HG02981 (cell line): Measurements from ENCODE around the gene CDCA3.

ENCODE experiments used
- ATAC-seq: cut with Tn5 transposase; IDR thresholded peaks from one replicate; pipeline ENCODE4 v1.9.1; 2021; ENCODE audit warnings: mild to moderate bottlenecking, moderate library complexity; ENCODE audit not compliant: unreplicated experiment

The CDCA3 gene

DNA sequence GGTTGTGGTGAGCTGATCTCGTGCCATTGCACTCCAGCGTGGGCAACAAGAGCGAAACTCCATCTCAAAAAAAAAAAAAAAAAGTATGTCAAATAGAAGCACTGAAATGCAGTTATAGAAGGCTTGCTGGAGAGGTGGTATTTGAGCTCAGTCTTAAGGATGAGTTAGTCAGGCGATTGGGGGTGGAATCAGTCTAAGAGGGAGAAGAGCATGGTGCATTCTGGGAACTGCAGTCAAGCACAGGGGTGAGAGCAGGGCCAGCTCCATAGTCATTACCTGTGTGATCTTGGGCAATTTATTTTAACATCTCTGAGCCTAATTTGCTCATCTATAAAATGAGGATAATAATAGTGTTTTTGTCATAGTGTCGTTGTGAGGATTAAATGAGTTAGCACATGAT is 16.2 kb downstream of the CDCA3 start:
- ATAC-seq: no peak

DNA sequence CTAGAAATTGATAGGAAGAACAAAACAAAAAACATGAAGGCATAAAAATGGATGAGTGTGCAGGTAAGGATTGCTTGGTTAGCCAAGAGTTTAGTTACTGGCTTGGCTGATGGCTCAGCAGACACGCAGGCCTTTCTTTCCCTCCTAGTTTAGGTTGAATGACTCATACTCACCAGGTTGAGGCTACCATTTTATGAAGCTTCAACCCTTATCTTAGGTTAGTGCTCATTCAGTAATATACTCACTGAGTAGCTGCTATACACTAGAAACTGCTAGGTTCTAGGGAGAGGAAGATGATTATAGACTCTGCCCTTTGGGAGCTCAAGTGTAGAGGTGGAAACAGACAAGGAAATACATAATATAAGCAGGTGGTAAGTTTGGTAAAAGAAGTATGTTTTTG is 16.8 kb downstream of the CDCA3 start:
- no peak for ATAC-seq

DNA sequence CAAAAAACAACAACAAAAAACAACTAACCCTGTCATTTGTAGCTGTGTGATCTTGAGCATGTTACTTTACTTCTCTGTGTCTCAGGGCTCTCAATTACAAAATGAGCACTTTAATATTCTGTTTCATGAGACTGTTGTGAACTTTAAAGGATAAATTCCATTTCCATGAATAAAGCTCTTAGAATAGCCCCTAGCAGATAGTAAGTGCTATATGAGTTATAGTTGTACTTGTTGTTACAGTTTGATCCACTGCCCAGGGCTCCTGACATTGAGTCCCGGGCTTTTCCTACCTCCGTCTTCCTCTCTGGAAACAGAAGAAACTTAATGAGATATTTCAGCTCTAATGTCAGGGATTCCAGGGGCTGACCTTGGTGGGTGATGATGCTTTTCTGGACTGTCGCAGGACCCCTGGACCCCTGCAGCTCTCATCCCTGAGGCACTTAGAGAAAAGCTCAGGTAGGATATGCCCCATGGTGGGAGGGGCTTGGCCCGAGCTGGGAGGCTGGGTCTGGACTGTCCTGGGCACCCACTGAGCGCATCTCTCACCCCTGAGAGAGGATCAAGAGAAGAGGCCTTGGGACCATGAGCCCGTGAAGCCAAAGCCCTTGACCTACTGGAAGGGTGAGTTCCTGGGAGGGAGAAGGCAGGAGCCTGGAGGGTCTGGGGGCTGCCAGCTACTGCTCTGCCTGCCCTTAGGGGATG is 17.7 kb downstream of the CDCA3 start:
- ATAC-seq: no peak

DNA sequence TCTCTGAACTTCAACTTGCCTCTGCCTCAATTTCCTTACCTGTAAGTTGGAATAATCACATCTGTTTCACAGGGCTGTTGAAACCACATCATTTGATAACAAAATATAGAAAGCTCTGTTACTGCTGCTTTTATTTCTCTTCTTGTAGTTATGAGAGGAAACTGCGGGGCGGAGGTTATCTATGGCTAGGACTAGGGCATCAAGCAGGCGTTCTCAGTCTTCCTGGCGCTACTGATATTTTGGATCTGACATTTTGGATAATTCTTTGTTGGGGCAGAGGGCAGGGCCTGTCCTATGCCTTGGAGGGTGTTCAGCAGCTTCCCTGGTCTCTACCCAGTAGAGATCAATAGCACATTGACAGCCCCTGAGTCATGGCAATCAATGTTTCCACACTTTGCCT is 19.0 kb downstream of the CDCA3 start:
- no peak for ATAC-seq

DNA sequence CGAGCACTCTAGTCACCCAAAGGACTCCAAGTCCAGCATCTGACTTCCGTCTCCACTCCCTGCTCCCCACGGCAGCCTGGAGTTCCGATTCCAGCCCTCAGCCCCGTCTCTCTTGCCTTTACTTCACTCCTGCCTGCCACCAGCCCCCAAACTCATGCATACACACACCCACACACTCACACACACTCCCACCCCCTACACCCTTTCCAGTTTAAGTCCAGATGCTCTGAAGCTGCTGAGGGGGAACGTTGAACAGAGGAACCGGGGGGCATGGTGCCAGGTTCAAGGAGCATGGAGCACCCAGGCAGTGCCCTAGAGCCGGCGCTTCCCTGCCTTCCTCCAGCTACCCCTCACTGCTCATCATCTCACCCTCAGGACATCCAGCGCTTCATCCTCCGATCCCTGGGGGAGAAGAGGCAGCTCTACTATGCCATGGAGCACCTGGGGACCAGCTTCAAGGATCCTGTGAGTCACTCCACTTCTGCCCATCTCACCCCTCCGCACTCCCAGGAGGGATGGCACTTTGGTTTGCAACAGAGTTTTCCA is 19.6 kb downstream of the CDCA3 start:
- ATAC-seq: no peak

DNA sequence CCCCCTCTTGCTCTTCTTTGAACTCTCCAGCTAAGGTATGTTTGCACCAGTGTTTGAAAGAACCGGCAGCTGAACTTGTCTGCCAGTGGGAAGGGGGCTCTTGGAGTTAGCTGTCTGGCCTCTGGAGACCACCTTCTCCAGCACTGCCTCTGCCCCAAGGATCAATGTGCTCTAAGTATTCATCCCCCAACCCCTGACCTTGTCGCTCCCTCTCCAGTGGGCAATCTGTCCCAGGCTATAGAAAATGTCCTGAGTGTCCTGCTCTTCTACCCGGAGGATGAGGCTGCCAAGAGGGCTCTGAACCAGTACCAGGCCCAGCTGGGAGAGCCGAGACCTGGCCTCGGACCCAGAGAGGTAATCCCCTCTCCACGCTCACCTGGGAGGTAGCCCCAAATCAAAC is 20.1 kb downstream of the CDCA3 start:
- ATAC-seq: no peak

DNA sequence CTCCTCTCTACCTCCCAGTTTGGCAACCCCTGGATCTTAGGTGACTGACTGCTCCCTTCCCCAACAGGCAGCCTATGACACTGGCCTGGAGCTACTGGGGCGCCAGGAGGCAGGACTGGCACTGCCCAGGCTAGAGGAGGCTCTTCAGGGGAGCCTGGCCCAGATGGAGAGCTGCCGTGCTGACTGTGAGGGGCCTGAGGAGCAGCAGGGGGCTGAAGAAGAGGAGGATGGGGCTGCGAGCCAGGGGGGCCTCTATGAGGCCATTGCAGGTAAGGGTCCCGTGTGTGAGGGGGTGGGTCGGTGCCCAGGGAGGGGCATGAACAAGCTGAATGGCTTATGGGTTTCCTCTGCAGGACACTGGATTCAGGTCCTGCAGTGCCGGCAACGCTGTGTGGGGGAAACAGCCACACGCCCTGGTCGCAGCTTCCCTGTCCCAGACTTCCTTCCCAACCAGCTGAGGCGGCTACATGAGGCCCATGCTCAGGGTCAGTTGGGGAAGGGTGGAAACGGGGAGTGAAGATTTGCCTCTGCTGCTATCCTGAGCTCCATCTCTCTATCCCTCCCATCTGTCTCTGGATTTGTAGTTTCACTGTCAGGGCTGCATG is 20.7 kb downstream of the CDCA3 start:
- no peak for ATAC-seq

DNA sequence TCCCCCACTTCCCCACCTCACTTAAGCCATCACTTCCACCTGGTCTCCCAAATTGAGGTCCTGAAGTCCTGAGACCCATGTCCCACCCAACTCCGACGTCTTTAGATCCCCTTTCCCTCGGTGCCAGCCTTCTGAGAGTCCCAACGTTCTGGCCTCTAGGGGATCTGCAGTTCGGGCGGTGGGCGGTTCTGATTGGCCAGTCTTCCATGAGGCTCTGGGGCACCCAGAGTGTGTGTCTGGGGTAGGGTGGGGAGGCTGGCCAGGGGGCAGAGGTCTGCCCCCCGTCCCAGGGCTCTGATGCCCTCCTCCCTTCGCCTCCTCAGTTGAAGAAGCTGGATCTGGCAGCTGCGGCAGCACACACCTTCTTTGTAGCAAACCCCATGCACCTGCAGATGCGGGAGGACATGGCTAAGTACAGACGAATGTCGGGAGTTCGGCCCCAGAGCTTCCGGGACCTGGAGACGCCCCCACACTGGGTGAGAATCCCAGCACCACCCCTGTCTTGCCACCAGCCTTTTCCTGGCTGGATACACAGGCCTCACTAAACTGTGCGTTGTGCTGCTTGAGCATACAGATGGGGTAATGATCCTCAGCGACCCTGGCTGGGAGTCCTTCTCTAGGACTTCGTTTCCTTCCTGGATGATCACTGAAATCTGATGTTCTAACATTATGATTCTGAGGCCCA is 21.4 kb downstream of the CDCA3 start:
- no peak for ATAC-seq

DNA sequence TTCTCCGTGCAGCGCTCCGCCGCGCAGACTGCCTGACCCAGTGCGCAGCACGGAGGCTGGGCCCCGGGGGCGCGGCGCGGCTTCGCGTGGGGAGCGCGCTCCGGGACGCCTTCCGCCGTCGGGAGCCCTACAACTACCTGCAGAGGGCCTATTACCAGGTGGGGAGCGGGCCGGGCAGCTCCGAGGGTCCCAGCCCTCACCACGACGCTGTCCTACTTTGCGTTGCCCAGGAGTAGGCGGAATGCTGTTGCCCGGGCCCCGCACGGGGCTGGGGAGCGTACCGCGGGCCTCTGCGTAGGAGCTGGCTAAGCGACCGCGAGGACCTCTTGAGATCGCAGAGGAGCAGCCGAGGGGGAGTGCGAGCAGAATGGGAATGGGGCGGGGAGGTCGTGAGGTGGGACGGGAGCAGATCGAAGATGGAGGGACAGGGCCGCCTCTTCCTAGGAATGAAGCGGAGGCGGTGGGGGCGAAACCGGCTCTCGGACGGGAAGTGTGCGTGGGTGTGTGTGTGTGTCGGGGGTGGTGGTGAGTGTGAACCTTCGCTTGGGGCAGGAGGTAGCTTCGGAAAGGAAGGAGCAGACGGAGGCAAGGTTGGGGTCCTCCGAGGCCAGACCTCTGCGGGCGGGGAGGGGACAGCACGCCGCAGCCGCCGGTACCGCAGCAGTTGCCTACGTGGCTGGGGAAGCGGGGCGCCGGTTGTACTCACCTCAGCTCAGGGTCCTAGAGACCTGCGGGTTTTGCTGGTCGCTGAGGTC is 22.1 kb downstream of the CDCA3 start:
- ATAC-seq: no peak

DNA sequence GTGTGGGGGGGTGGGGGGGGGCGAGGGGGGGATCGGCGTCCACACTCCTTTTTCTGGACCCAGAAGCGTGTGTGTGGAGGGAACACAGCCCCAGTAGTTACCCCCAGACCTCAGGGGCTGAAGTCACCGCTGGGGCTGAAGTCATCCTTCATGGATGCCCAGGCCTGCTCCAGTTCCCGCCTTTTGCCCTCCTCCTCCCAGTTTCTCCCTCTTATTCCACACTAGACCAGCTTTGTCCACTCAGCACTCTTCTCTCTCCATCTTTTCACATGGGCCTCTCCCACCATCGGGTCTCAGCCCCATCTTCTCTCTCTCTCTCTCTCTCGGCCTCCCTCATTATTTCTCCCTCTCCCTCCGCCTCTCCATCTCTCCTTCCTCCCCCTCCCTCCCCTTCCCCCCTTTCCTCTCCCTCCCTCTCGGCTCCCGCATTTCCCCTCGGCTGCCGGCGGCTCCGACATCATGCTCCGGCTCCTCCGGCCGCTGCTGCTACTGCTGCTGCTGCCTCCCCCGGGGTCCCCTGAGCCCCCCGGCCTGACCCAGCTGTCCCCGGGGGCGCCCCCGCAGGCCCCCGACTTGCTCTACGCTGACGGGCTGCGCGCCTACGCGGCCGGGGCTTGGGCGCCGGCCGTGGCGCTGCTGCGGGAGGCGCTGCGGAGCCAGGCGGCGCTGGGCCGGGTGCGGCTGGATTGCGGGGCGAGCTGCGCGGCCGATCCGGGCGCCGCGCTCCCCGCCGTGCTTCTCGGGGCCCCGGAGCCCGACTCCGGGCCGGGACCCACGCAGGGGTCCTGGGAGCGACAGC is 22.9 kb downstream of the CDCA3 start, which contains the start of gene P3H3:
TSS of gene P3H3 (plus strand) at position 426 of the 799 bp plus-strand sequence. CDS start at position 460, 34 bp downstream.
- no peak for ATAC-seq

DNA sequence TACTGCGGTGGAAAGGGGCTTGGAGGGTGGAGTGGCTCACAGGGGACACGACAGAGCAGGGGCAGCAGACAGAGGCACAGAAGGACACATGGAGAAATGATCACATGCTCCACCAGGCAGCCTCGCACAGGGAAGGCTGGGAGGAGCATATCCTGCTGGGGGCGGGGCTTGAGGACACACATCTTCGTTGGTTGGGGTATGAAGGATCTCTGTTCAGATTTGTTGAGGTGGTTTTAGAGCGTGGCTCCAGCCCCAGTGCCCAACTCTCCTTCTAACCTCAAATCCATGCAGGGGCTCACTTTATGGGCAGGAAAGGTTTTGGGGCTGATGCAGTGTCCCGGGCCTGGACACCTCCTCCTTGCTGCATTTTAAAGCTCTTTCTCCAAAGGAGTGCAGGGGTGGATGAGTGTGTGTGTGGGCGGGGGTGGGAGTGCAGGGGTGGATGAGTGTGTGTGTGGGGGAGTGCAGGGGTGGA is 23.6 kb downstream of the CDCA3 start:
- ATAC-seq: no peak

DNA sequence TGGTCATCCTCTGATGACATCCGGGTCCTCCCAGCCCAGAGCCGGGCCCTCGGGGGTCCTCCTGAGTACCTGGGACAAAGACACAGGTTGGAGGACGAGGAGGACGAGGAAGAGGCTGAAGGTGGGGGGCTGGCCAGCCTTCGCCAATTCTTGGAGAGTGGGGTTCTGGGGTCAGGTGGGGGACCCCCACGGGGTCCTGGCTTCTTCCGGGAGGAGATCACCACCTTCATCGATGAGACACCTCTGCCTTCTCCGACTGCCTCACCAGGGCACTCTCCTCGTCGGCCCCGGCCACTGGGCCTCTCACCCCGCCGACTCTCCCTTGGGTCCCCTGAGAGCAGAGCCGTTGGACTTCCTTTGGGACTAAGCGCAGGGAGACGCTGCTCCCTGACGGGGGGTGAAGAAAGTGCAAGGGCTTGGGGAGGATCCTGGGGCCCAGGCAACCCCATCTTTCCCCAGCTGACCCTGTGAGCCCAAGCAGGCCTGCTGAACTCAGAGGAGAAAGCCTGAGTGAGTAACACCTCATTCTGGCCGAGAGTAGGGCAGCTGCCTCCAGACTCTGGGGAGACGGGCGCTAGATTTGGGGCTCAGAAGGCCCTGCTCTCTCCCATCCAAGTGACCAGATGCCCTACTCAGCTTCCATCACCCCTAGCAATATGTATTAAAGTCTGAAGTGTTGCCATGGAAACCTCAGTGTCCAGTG is 24.2 kb downstream of the CDCA3 start:
- ATAC-seq: no peak

DNA sequence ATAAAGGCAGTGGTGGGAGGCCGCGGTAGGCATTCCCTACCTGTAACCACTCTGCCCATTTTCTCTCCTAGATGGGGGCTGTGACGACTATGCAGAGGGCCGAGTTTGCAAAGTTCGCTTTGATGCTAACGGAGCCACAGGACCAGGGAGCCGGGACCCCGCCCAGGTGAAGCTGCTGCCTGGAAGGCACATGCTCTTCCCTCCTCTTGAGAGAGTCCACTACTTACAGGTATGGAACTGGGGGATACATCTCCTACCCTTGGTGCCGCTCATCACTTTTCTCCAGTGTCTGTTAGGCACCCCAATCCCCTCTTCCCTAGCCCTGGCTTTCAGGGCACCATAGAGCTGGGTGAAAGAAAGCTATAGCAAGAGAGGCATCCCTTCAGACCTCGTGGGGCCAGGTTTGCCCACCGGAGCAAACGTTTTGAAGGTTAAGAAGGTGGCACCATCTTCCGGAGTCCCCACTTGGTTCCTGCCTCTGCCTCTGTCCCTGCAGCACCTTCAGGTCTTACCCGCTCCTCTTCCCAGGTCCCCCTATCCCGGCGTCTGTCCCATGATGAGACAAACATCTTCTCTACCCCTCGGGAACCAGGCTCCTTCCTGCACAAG is 24.9 kb downstream of the CDCA3 start:
- ATAC-seq: no peak

DNA sequence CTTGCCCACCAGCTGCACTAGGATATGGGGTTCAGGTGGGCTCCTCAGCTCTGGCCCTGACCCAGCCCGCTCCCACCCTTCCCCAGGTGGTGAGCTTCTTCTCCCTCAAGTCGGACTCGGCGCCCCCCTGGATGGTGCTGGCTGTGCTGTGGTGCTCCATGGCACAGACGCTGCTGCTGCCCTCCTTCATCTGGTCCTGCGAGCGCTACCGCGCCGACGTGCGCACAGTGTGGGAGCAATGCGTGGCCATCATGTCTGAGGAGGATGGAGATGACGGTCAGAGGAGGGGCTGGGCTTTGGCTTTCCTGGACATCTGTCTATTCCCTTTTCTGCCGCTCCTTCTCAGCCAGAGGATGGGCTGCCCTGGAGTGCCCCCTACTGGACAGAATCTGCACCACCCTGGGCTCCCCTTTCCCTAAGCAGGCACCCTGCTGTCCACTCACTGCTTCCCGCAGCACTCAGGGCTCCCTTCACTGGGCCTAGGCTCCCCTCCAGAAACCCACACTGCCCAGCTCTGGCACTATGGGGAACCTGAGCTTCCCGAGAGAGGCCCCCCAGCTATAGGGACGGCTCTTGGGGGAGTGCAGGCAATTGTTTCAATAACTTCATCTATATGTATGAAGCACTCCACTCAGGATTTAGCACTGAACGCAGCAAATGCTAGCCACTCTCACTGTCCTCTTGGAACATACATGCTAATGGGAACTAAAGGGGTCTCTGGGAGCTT is 25.5 kb downstream of the CDCA3 start:
- ATAC-seq: no peak

DNA sequence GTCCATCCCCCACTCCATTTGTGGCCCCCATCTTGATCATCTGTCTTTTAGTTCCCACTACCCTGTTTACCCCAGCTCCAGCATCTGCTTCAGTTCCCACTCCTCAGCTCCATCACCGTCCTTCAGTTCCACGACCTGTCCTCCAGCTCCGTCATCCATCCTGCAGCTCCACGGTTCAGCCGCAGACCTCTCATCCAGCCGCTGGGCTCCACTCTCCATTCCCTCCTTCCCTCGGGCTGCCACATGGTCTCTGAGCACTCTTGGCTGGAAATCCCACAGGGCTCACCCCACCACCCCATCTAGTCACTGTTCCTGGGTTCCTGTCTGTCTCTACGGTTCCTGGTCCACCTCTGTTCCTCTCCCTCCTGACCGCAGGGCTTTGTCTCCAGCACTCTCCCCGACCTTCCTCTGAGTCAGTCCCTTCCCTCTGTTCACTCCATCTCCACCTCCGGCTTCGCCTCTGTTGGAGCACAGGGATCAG is 26.1 kb downstream of the CDCA3 start:
- ATAC-seq: no peak

DNA sequence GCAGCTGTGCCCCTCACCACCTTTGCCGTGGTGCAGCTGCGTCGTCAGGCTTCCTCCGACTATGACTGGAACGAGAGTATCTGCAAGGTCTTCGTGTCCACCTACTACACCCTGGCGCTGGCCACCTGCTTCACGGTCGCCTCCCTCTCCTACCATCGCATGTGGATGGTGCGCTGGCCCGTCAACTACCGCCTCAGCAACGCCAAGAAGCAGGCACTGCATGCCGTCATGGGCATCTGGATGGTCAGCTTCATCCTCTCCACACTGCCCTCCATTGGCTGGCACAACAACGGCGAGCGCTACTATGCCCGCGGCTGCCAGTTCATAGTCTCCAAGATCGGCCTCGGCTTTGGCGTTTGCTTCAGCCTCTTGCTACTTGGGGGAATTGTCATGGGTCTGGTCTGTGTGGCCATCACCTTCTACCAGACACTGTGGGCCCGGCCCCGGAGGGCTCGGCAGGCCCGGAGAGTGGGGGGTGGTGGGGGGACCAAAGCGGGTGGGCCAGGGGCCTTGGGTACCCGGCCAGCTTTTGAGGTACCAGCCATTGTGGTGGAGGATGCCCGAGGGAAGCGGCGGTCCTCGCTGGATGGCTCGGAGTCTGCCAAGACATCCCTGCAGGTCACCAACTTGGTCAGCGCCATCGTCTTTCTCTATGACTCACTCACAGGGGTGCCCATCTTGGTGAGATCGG is 26.9 kb downstream of the CDCA3 start:
- no peak for ATAC-seq

DNA sequence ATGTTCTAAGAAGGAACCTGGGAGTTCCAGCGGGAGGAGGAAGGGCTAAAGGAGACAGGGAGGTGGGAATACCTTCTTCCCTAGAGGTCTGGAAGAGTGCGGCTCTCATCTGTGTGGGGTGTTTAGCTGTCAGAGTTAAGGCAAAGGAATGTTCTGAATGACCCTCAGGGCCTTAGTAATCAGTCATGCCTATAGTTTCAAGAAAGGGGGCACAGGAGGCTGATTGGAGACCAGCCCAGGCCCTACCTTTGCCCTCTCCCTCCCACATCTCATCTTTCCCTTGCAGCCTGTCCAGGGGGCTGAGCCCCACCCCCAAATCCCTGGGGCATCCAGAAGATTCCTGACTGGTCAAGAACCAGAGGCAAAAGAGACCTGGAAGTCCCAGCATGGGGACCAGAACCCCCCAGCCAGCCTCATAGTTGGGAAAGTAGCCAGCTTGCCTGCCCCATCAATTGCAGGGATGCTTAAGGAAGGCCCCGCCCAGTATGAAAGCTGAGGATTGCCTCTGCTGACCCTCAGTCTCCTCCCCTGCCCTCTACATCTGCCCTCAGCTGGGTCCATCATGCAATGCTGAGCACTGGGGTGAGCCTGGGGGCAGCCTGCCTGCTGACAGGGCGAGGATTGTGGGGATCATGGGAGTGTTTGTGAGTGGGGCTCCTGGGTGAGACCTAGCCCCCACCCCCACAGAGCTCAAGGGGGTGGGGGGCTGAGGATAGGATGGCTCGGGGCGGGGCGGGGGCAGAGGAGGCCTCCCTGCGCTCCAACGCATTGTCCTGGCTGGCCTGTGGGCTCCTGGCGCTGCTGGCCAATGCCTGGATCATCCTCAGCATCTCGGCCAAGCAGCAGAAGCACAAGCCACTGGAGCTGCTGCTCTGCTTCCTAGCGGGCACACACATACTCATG is 27.7 kb downstream of the CDCA3 start:
- ATAC-seq: no peak
